ENCODE data around the gene PLA2R1.

PLA2R1 gene

GRCh38 chr2:159959136-159959535 lies 103.3 kb downstream of the PLA2R1 start:
- Histone ChIP-seq H3K27me3 (ENCODE audit: control insufficient read depth, insufficient read depth, low read length) (no peaks in the 10 kb centered on the region), H3K4me1 (ENCODE audit: control insufficient read depth, insufficient read depth, low read length) (peaks cover 12% of the 10 kb centered on the region), H3K36me3 (ENCODE audit: control insufficient read depth, insufficient read depth, low read length) (no peaks in the 10 kb centered on the region), H3K9me3 (ENCODE audit: control insufficient read depth, insufficient read depth, low read depth, low read length) (no peaks in the 10 kb centered on the region), H3K27ac (ENCODE audit: low read depth, low read length) (no peak overlapping the region), H3K4me3 (ENCODE audit: low read depth, low read length) (no peak overlapping the region), H3K9ac (ENCODE audit: low read length) (no peak overlapping the region)

GRCh38 chr2:159953136-159953823 lies 109.1 kb downstream of the PLA2R1 start:
- no peaks in the 10 kb centered on the region for H3K27me3 ChIP-seq (ENCODE audit: control insufficient read depth, insufficient read depth, low read length)
- no peaks in the 10 kb centered on the region for H3K9me3 ChIP-seq (ENCODE audit: control insufficient read depth, insufficient read depth, low read depth, low read length)
- H3K4me1 ChIP-seq (ENCODE audit: control insufficient read depth, insufficient read depth, low read length): no peaks in the 10 kb centered on the region
- no peaks in the 10 kb centered on the region for H3K36me3 ChIP-seq (ENCODE audit: control insufficient read depth, insufficient read depth, low read length)
- no peak overlapping the region for H3K4me3 ChIP-seq (ENCODE audit: low read depth, low read length)
- no peak overlapping the region for H3K27ac ChIP-seq (ENCODE audit: low read depth, low read length)
- no peak overlapping the region for H3K9ac ChIP-seq (ENCODE audit: low read length)

- no peak overlapping the region for H3K9ac ChIP-seq (ENCODE audit: low read length)
- no peak overlapping the region for H3K27ac ChIP-seq (ENCODE audit: low read depth, low read length)
- no peaks in the 10 kb centered on the region for H3K9me3 ChIP-seq (ENCODE audit: control insufficient read depth, insufficient read depth, low read depth, low read length)
- H3K36me3 ChIP-seq (ENCODE audit: control insufficient read depth, insufficient read depth, low read length): no peaks in the 10 kb centered on the region
- H3K4me1 ChIP-seq (ENCODE audit: control insufficient read depth, insufficient read depth, low read length): peaks cover 4% of the 10 kb centered on the region; the same call in 1 of the 2 replicates
- H3K27me3 ChIP-seq (ENCODE audit: control insufficient read depth, insufficient read depth, low read length): no peaks in the 10 kb centered on the region
- no peak overlapping the region for H3K4me3 ChIP-seq (ENCODE audit: low read depth, low read length)
Measured at GRCh38 chr2:159946326-159946999, 116.0 kb downstream of the PLA2R1 start.

- Histone ChIP-seq H3K9ac (ENCODE audit: low read length) (no peak overlapping the region), H3K36me3 (ENCODE audit: control insufficient read depth, insufficient read depth, low read length) (no peaks in the 10 kb centered on the region)
Measured at GRCh38 chr2:159944874-159945273, 117.5 kb downstream of the PLA2R1 start.

GRCh38 chr2:159942146-159942545 lies 120.3 kb downstream of the PLA2R1 start:
- no peaks in the 10 kb centered on the region for H3K27me3 ChIP-seq (ENCODE audit: control insufficient read depth, insufficient read depth, low read length)
- H3K9ac ChIP-seq (ENCODE audit: low read length): no peak overlapping the region
- H3K36me3 ChIP-seq (ENCODE audit: control insufficient read depth, insufficient read depth, low read length): no peaks in the 10 kb centered on the region
- no peak overlapping the region for H3K4me3 ChIP-seq (ENCODE audit: low read depth, low read length)
- H3K9me3 ChIP-seq (ENCODE audit: control insufficient read depth, insufficient read depth, low read depth, low read length): no peaks in the 10 kb centered on the region
- H3K4me1 ChIP-seq (ENCODE audit: control insufficient read depth, insufficient read depth, low read length): no peaks in the 10 kb centered on the region
- H3K27ac ChIP-seq (ENCODE audit: low read depth, low read length): no peak overlapping the region

More at GRCh38 chr2:159944874-159945273, 117.5 kb downstream of the PLA2R1 start:
- Histone ChIP-seq H3K4me3 (ENCODE audit: low read depth, low read length) (no peak overlapping the region), H3K27me3 (ENCODE audit: control insufficient read depth, insufficient read depth, low read length) (no peaks in the 10 kb centered on the region), H3K9me3 (ENCODE audit: control insufficient read depth, insufficient read depth, low read depth, low read length) (no peaks in the 10 kb centered on the region), H3K27ac (ENCODE audit: low read depth, low read length) (no peak overlapping the region), H3K4me1 (ENCODE audit: control insufficient read depth, insufficient read depth, low read length) (peaks cover 4% of the 10 kb centered on the region; the same call in 1 of the 2 replicates)

- no peaks in the 10 kb centered on the region for H3K27me3 ChIP-seq (ENCODE audit: control insufficient read depth, insufficient read depth, low read length)
- H3K27ac ChIP-seq (ENCODE audit: low read depth, low read length): no peak overlapping the region
- H3K9ac ChIP-seq (ENCODE audit: low read length): no peak overlapping the region
- no peaks in the 10 kb centered on the region for H3K4me1 ChIP-seq (ENCODE audit: control insufficient read depth, insufficient read depth, low read length)
- H3K36me3 ChIP-seq (ENCODE audit: control insufficient read depth, insufficient read depth, low read length): no peaks in the 10 kb centered on the region
- H3K9me3 ChIP-seq (ENCODE audit: control insufficient read depth, insufficient read depth, low read depth, low read length): no peaks in the 10 kb centered on the region
- H3K4me3 ChIP-seq (ENCODE audit: low read depth, low read length): no peak overlapping the region
Measured at GRCh38 chr2:159941729-159942128, 120.7 kb downstream of the PLA2R1 start.

GRCh38 chr2:159939946-159940345 lies 122.5 kb downstream of the PLA2R1 start:
- Histone ChIP-seq H3K27me3 (ENCODE audit: control insufficient read depth, insufficient read depth, low read length) (no peaks in the 10 kb centered on the region), H3K4me1 (ENCODE audit: control insufficient read depth, insufficient read depth, low read length) (no peaks in the 10 kb centered on the region), H3K27ac (ENCODE audit: low read depth, low read length) (no peak overlapping the region), H3K9ac (ENCODE audit: low read length) (no peak overlapping the region), H3K4me3 (ENCODE audit: low read depth, low read length) (no peak overlapping the region), H3K36me3 (ENCODE audit: control insufficient read depth, insufficient read depth, low read length) (no peaks in the 10 kb centered on the region), H3K9me3 (ENCODE audit: control insufficient read depth, insufficient read depth, low read depth, low read length) (no peaks in the 10 kb centered on the region)

GRCh38 chr2:159938395-159938794 lies 124.0 kb downstream of the PLA2R1 start:
- no peak overlapping the region for H3K27ac ChIP-seq (ENCODE audit: low read depth, low read length)
- H3K36me3 ChIP-seq (ENCODE audit: control insufficient read depth, insufficient read depth, low read length): no peaks in the 10 kb centered on the region
- H3K9me3 ChIP-seq (ENCODE audit: control insufficient read depth, insufficient read depth, low read depth, low read length): no peaks in the 10 kb centered on the region
- no peaks in the 10 kb centered on the region for H3K4me1 ChIP-seq (ENCODE audit: control insufficient read depth, insufficient read depth, low read length)
- H3K9ac ChIP-seq (ENCODE audit: low read length): no peak overlapping the region
- no peak overlapping the region for H3K4me3 ChIP-seq (ENCODE audit: low read depth, low read length)
- H3K27me3 ChIP-seq (ENCODE audit: control insufficient read depth, insufficient read depth, low read length): no peaks in the 10 kb centered on the region

- no peaks in the 10 kb centered on the region for H3K36me3 ChIP-seq (ENCODE audit: control insufficient read depth, insufficient read depth, low read length)
- H3K9ac ChIP-seq (ENCODE audit: low read length): no peak overlapping the region
- no peaks in the 10 kb centered on the region for H3K9me3 ChIP-seq (ENCODE audit: control insufficient read depth, insufficient read depth, low read depth, low read length)
- H3K27me3 ChIP-seq (ENCODE audit: control insufficient read depth, insufficient read depth, low read length): no peaks in the 10 kb centered on the region
- H3K4me1 ChIP-seq (ENCODE audit: control insufficient read depth, insufficient read depth, low read length): no peaks in the 10 kb centered on the region
- no peak overlapping the region for H3K4me3 ChIP-seq (ENCODE audit: low read depth, low read length)
- H3K27ac ChIP-seq (ENCODE audit: low read depth, low read length): no peak overlapping the region
Measured at GRCh38 chr2:159936471-159936870, 125.9 kb downstream of the PLA2R1 start.

GRCh38 chr2:159933727-159934049 lies 128.7 kb downstream of the PLA2R1 start:
- Histone ChIP-seq H3K36me3 (ENCODE audit: control insufficient read depth, insufficient read depth, low read length) (no peaks in the 10 kb centered on the region), H3K9me3 (ENCODE audit: control insufficient read depth, insufficient read depth, low read depth, low read length) (no peaks in the 10 kb centered on the region), H3K27ac (ENCODE audit: low read depth, low read length) (no peak overlapping the region), H3K9ac (ENCODE audit: low read length) (no peak overlapping the region), H3K4me3 (ENCODE audit: low read depth, low read length) (no peak overlapping the region), H3K4me1 (ENCODE audit: control insufficient read depth, insufficient read depth, low read length) (no peaks in the 10 kb centered on the region), H3K27me3 (ENCODE audit: control insufficient read depth, insufficient read depth, low read length) (no peaks in the 10 kb centered on the region)

- Histone ChIP-seq H3K4me1 (ENCODE audit: control insufficient read depth, insufficient read depth, low read length) (no peaks in the 10 kb centered on the region), H3K27ac (ENCODE audit: low read depth, low read length) (no peak overlapping the region)
Measured at GRCh38 chr2:159933040-159933726, 129.2 kb downstream of the PLA2R1 start.

More at GRCh38 chr2:159933040-159933726, 129.2 kb downstream of the PLA2R1 start:
- Histone ChIP-seq H3K36me3 (ENCODE audit: control insufficient read depth, insufficient read depth, low read length) (no peaks in the 10 kb centered on the region), H3K9ac (ENCODE audit: low read length) (no peak overlapping the region), H3K9me3 (ENCODE audit: control insufficient read depth, insufficient read depth, low read depth, low read length) (no peaks in the 10 kb centered on the region), H3K27me3 (ENCODE audit: control insufficient read depth, insufficient read depth, low read length) (no peaks in the 10 kb centered on the region), H3K4me3 (ENCODE audit: low read depth, low read length) (no peak overlapping the region)

All from HUES6 (cell line).